CD4-positive, alpha-beta memory T cell (primary cell): ENCODE measurements around the gene MAD2L1. TPM values are rescaled to one million over a fixed set of nuclear protein-coding genes. Genes with fewer than 3 reads are reported as not detected.

ENCODE experiments used
- CTCF ChIA-PET: fragments of 350-600 bp; sonication (Branson Sonifier 250); formaldehyde crosslinking; loops from one replicate; lab custom pipeline; 2021; ENCODE audit warnings: inconsistent platforms; ENCODE audit not compliant: partially characterized antibody; lab: Charles Lee
- POLR2A ChIA-PET: fragments of 350-600 bp; sonication (Branson Sonifier 250); formaldehyde crosslinking; loops from one replicate; lab custom pipeline; 2021; ENCODE audit not compliant: partially characterized antibody; lab: Charles Lee
- DNase-seq, 5 donors: peaks; one replicate each; pipeline versions ENCODE4 v3.0.0 to v3.0.0-alpha.2; 2020 to 2022; ENCODE audit warnings: mixed read lengths in 1 of 5
- H3K27ac ChIP-seq: one replicate; pipeline ENCODE4 v1.7.0; 2013; ENCODE audit warnings: low read depth, low read length
- H3K27me3 ChIP-seq: 2 replicates; pipeline ENCODE4 v1.7.0; 2013; ENCODE audit warnings: mild to moderate bottlenecking, low read length, moderate library complexity; ENCODE audit not compliant: insufficient read depth
- H3K36me3 ChIP-seq: 2 replicates; pipeline ENCODE4 v1.7.0; 2013; ENCODE audit warnings: mild to moderate bottlenecking, low read length, moderate library complexity; ENCODE audit not compliant: insufficient read depth
- H3K4me1 ChIP-seq: 2 replicates; pipeline ENCODE4 v1.7.0; 2013; ENCODE audit warnings: mild to moderate bottlenecking, low read length, moderate library complexity; ENCODE audit not compliant: insufficient read depth
- H3K4me3 ChIP-seq, 2 donors: one replicate each; pipeline ENCODE4 v1.7.0; 2013; ENCODE audit warnings: low read length in 2 of 2, mild to moderate bottlenecking in 1 of 2
- H3K9me3 ChIP-seq, 2 donors: one replicate each; pipeline ENCODE4 v1.7.0; 2013; ENCODE audit warnings: low read length in 2 of 2, control low read depth in 1 of 2; ENCODE audit not compliant: control insufficient read depth in 1 of 2
- H3K27ac Mint-ChIP-seq, 7 donors: one replicate each; pipeline ENCODE4 v1.8.0; 2020 to 2021; ENCODE audit warnings: mixed read lengths in 7 of 7, mild to moderate bottlenecking in 6 of 7, inconsistent platforms in 3 of 7, moderate library complexity in 3 of 7
- H3K27me3 Mint-ChIP-seq, 2 donors: one replicate each; pipeline ENCODE4 v1.8.0; 2020 to 2021; ENCODE audit warnings: mixed read lengths in 2 of 2
- H3K36me3 Mint-ChIP-seq, 2 donors: one replicate each; pipeline ENCODE4 v1.8.0; 2020 to 2021; ENCODE audit warnings: mixed read lengths in 2 of 2, inconsistent platforms in 1 of 2, mild to moderate bottlenecking in 1 of 2
- H3K4me1 Mint-ChIP-seq, 4 donors: one replicate each; pipeline ENCODE4 v1.8.0; 2020 to 2021; ENCODE audit warnings: mixed read lengths in 4 of 4, mild to moderate bottlenecking in 1 of 4
- H3K4me3 Mint-ChIP-seq, 8 donors: one replicate each; pipeline ENCODE4 v1.8.0; 2020 to 2021; ENCODE audit warnings: mixed read lengths in 8 of 8, mild to moderate bottlenecking in 7 of 8, moderate library complexity in 6 of 8, inconsistent platforms in 3 of 8
- H3K9me3 Mint-ChIP-seq, 8 donors: one replicate each; pipeline ENCODE4 v1.8.0; 2020 to 2021; ENCODE audit warnings: mixed read lengths in 8 of 8, mild to moderate bottlenecking in 5 of 8, inconsistent platforms in 3 of 8, moderate library complexity in 1 of 8
- intact Hi-C: fragments of 100-400 bp; cut with micrococcal nuclease; formaldehyde crosslinking; loops from one replicate; pipeline ENCODE4 v1.15.1; 2023
- polyA plus RNA-seq, 2 donors: library from polyadenylated mRNA; unstranded; fragments of 300-500 nt; fragmentation: Illumina TruSeq; gene quantifications; one replicate each; pipeline ENCODE4 v1.2.3, GENCODE V29; 2021
- total RNA-seq, 2 experiments: library from RNA; stranded (reverse); gene quantifications; one replicate each; pipeline ENCODE4 v1.2.3, GENCODE V29; 2021

The MAD2L1 gene
- total and polyA plus RNA-seq, 4 experiments from 2014 or later: 8.0 to 24.3 (median 11.9) TPM

- no peaks in the 10 kb centered on the region for H3K9me3 ChIP-seq
- Mint-ChIP-seq H3K9me3 (peaks cover 0 to 14% (median 9%) of the 10 kb centered on the region in 8 donors), H3K4me1 (no peaks in the 10 kb centered on the region), H3K27ac (no peak overlapping the region), H3K4me3 (no peak overlapping the region), H3K27me3 (peaks cover 8 to 17% of the 10 kb centered on the region in 2 donors), H3K36me3 (no peaks in the 10 kb centered on the region)
- ChIA-PET POLR2A (no interaction called here), CTCF (no interaction called here)
- intact Hi-C loops: loop anchor here (1.0 kb wide), 1 partner anchor 29 kb away; no protein-coding TSS in a partner anchor
- no peaks in the 10 kb centered on the region for H3K4me1 ChIP-seq
- no peak overlapping the region for H3K4me3 ChIP-seq
- H3K27ac ChIP-seq: no peak overlapping the region
- no peak for DNase-seq
- no peaks in the 10 kb centered on the region for H3K27me3 ChIP-seq
- no peaks in the 10 kb centered on the region for H3K36me3 ChIP-seq
These were observed 19.1 kb upstream of the MAD2L1 start for GRCh38 chr4:120085705-120086104.

DNA sequence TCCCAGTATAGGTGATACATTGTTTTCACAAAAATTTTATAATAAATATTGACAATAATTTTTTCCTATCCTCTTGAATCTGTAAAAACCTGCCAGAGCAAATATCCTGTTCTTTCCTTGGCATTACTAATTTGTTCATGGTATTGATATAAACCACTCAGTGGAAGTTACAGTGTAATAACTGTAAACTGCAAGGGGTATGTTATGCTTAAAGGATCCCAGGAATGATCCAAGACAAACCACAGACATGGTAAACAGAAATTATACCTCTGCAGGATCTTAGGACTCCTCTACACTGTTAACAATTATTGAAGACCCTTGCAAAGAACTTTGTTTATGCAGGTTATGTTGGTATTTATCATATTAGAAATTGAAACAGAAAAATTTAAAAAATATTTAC is 17.7 kb upstream of the MAD2L1 start:
- CTCF ChIA-PET: no interaction called here
- no peak overlapping the region for H3K27ac ChIP-seq
- POLR2A ChIA-PET: no interaction called here

GRCh38 chr4:120083152-120083551 is 16.5 kb upstream of the MAD2L1 start:
- intact Hi-C loops: no loop called here
- no peaks in the 10 kb centered on the region for H3K27me3 ChIP-seq
- ChIA-PET CTCF (no interaction called here), POLR2A (no interaction called here)
- Mint-ChIP-seq H3K9me3 (peaks cover 0 to 7% (median 5%) of the 10 kb centered on the region in 8 donors), H3K27ac (no peak overlapping the region), H3K4me3 (no peak overlapping the region), H3K27me3 (peaks cover 8 to 10% of the 10 kb centered on the region in 2 donors), H3K4me1 (no peaks in the 10 kb centered on the region), H3K36me3 (no peaks in the 10 kb centered on the region)
- no peaks in the 10 kb centered on the region for H3K4me1 ChIP-seq
- no peaks in the 10 kb centered on the region for H3K9me3 ChIP-seq
- no peaks in the 10 kb centered on the region for H3K36me3 ChIP-seq
- H3K27ac ChIP-seq: no peak overlapping the region
- no peak overlapping the region for H3K4me3 ChIP-seq
- no peak for DNase-seq

More for the DNA sequence above, 17.7 kb upstream of the MAD2L1 start:
- Histone ChIP-seq H3K4me1 (no peaks in the 10 kb centered on the region), H3K36me3 (no peaks in the 10 kb centered on the region), H3K9me3 (no peaks in the 10 kb centered on the region), H3K27me3 (no peaks in the 10 kb centered on the region), H3K4me3 (no peak overlapping the region)
- H3K27me3 Mint-ChIP-seq: peaks cover 8 to 15% of the 10 kb centered on the region in 2 donors
- no peak for DNase-seq
- H3K27ac Mint-ChIP-seq: no peak overlapping the region
- no peak overlapping the region for H3K4me3 Mint-ChIP-seq
- H3K4me1 Mint-ChIP-seq: no peaks in the 10 kb centered on the region
- peaks cover 0 to 14% (median 8%) of the 10 kb centered on the region in 8 donors for H3K9me3 Mint-ChIP-seq
- intact Hi-C loops: no loop called here
- H3K36me3 Mint-ChIP-seq: no peaks in the 10 kb centered on the region

GRCh38 chr4:120082251-120082650 is 15.6 kb upstream of the MAD2L1 start:
- no peaks in the 10 kb centered on the region for H3K27me3 ChIP-seq
- POLR2A ChIA-PET: no interaction called here
- no peaks in the 10 kb centered on the region for H3K36me3 ChIP-seq
- no peak overlapping the region for H3K27ac ChIP-seq
- intact Hi-C loops: no loop called here
- no peaks in the 10 kb centered on the region for H3K4me1 ChIP-seq
- Mint-ChIP-seq H3K27ac (no peak overlapping the region), H3K36me3 (no peaks in the 10 kb centered on the region), H3K4me3 (no peak overlapping the region), H3K9me3 (no peaks in the 10 kb centered on the region), H3K27me3 (peaks cover 5% of the 10 kb centered on the region in 2 donors), H3K4me1 (no peaks in the 10 kb centered on the region)
- no peaks in the 10 kb centered on the region for H3K9me3 ChIP-seq
- CTCF ChIA-PET: interaction anchor here (0.6 kb wide), 1 partner anchor 999 kb away, joined by 3 read pairs; no protein-coding TSS in a partner anchor
- no peak overlapping the region for H3K4me3 ChIP-seq
- DNase-seq: no peak

DNA sequence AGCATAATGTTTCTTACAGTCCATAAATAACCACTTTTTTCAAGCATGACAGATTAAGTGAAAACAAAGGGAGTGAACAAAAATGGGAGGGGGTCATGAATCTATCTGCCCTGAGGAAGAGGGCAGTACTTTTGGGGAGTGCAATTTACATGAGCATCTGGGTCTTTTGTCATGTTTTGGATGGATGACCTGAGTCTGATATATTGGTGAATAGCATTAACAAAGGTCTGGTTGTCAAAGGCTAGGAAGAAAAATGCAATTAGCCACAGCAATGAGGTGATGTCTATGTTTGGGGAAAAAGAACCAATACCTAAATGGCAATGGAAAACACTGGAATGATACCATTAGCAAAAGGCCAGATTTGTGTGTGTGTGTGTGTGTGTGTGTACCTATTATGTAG is 15.1 kb upstream of the MAD2L1 start:
- Histone ChIP-seq H3K4me1 (no peaks in the 10 kb centered on the region), H3K27me3 (no peaks in the 10 kb centered on the region), H3K4me3 (no peak overlapping the region), H3K9me3 (no peaks in the 10 kb centered on the region), H3K27ac (no peak overlapping the region), H3K36me3 (no peaks in the 10 kb centered on the region)
- no peak overlapping the region for H3K27ac Mint-ChIP-seq
- no peak for DNase-seq
- peaks cover 5% of the 10 kb centered on the region in 2 donors for H3K27me3 Mint-ChIP-seq
- no peak overlapping the region for H3K4me3 Mint-ChIP-seq
- H3K4me1 Mint-ChIP-seq: no peaks in the 10 kb centered on the region
- H3K36me3 Mint-ChIP-seq: no peaks in the 10 kb centered on the region
- POLR2A ChIA-PET: no interaction called here
- intact Hi-C loops: no loop called here
- CTCF ChIA-PET: interaction anchor here (0.6 kb wide), 1 partner anchor 1000 kb away, joined by 3 read pairs; no protein-coding TSS in a partner anchor
- H3K9me3 Mint-ChIP-seq: no peaks in the 10 kb centered on the region

DNA sequence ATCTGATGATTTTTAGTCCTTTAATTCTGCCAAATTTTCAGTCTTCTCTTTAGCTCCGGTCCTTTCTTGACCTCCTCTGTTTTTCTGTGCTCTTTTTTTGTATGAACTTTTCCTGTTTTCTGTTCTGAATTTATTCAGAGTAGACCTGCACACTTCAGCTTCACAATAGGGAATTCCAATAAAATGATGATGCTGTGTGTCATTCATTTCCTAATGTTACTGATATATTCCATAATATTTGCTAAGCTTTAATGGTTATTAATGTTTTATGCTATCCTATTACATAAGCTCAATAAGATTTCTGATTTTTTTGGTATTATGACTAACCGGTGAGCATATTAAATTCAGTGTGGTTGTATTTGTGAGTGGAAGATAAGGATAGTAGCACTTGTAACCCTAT is 13.9 kb upstream of the MAD2L1 start:
- Mint-ChIP-seq H3K4me1 (no peaks in the 10 kb centered on the region), H3K4me3 (no peak overlapping the region), H3K9me3 (no peaks in the 10 kb centered on the region), H3K27me3 (peaks cover 0 to 1% of the 10 kb centered on the region in 2 donors), H3K36me3 (no peaks in the 10 kb centered on the region), H3K27ac (no peak overlapping the region)
- no peaks in the 10 kb centered on the region for H3K36me3 ChIP-seq
- H3K9me3 ChIP-seq: no peaks in the 10 kb centered on the region
- H3K4me1 ChIP-seq: no peaks in the 10 kb centered on the region
- H3K27ac ChIP-seq: no peak overlapping the region
- POLR2A ChIA-PET: no interaction called here
- DNase-seq: no peak
- intact Hi-C loops: no loop called here
- no peak overlapping the region for H3K4me3 ChIP-seq
- CTCF ChIA-PET: interaction anchor here (0.9 to 1.5 kb wide), 2 partner anchors 12 to 29 kb away, joined by 3 read pairs; no protein-coding TSS in a partner anchor
- no peaks in the 10 kb centered on the region for H3K27me3 ChIP-seq

DNA sequence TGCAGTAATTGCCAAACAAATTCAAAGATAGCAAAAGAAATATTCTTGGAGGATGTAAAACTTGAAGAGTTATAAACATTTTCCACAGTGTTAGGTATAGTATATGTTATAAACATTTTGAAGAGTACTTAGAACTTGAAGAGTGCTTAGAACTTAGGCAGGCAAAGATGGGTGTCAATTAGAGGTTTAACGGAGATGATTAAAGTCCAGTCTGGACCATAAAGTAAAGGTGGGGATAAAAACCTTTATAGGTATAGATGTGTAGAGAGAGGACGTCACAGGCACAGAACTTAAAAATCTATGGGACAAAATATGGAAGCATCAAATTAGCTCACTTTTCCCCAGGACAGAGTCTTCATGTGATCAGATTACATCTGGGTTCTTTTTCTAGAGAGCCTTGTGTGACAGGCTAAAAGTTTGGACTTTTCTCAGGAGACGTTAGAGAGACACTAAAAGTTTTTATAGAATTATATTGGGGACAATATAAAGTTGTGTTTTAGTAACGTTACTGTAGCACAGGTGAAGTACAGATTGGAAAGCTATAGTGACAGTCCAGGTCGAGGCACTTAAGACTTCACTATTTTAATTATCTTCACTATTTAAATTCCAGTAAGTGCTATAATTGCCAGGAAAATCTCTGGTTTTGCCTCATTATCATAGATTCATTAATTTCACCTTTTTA is 13.3 kb upstream of the MAD2L1 start:
- CTCF ChIA-PET: interaction anchor here (0.9 to 1.5 kb wide), 2 partner anchors 11 to 28 kb away, joined by 3 read pairs; no protein-coding TSS in a partner anchor
- Mint-ChIP-seq H3K27me3 (peaks cover 0 to 1% of the 10 kb centered on the region in 2 donors), H3K36me3 (no peaks in the 10 kb centered on the region), H3K9me3 (no peaks in the 10 kb centered on the region), H3K4me3 (no peak overlapping the region), H3K4me1 (no peaks in the 10 kb centered on the region), H3K27ac (no peak overlapping the region)
- Histone ChIP-seq H3K27me3 (no peaks in the 10 kb centered on the region), H3K4me3 (no peak overlapping the region), H3K27ac (no peak overlapping the region), H3K36me3 (no peaks in the 10 kb centered on the region), H3K4me1 (no peaks in the 10 kb centered on the region), H3K9me3 (no peaks in the 10 kb centered on the region)
- no peak for DNase-seq
- POLR2A ChIA-PET: no interaction called here
- intact Hi-C loops: no loop called here
